Measurements from ENCODE around the gene TENT4B. TPM values are rescaled to one million over a fixed set of nuclear protein-coding genes. Genes with fewer than 3 reads are reported as not detected.
A peak's percentile ranks its signal among the peaks of the same experiment; 100 is the strongest.
"Not testable (repeated sequence)": the region's sequence is repeated elsewhere in the genome, so short reads cannot be mapped to it uniquely, and the experiment has no call there.

The TENT4B gene
- polyA plus RNA-seq (ENCODE audit: insufficient read length in 4 of 4) = 10 to 100 TPM; 14.8 to 20.4 (median 19.4) TPM

DNA sequence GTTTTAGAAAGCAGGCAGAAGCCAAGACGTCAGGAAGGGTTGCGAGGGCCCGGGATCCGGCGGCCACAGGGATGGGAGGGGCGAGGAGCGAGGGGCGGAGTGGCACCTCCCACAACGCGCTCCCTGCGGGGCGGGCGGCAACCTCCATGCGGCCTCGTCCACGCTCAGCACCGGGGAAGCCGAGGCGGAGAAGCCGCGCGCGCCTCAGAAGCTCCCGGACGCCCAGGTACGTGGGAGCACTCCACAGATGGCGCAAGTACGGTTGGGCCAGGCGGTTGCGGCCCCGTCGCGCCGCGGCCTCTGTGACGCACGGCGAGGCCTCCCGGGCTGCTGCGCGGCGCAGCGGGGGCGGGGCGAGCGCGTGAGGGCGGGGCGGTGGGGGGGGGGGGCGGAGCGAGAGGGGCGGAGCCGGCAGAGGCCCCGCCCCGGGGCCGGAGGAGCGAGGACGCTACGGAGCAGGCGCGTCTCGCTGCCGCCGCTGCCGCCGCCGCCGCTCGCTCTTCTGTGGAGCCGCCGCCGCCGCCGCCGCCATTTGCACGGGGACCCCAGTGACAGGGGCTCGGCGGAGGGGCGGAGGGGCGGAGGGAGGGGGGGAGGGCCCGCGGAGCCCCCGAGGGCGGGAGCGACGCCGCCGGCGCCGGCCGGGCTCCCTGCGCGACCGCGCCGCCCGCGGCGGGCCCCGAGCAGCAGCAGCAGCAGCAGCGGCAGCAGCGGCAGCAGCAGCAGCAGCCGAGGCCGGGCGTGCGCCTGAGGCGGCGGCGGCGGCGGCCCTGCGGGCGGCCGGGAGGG is at the start of gene TENT4B:
TENT4B (plus strand) TSS at position 500 of the 789 bp plus-strand sequence. CDS start 316 bp downstream, outside the sequence.
- DNase-seq (ENCODE audit: low read depth in 4 of 4, low spot score in 3 of 4) = peak in 3 of 4 donors; percentile 66 to 89 (median 70)

DNA sequence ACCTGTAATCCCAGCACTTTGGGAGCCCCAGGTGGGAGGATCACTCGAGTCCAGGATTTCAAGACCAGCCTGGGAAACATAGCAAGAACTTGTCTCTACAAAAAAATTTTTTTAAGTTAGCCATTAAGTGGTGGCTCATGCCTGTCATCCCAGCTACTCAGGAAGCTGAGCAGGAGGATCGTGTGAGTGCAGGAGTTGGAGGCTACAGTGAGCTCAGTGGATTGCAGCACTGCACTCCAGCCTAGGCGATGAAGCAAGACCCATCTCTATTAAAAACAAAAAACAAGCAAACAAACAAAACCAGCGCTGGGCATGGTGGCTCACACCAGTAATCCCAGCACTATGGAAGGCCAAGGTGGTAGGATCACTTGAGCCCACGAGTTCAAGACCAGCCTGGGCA is 49.3 kb upstream of the TENT4B start:
- no peak for DNase-seq (ENCODE audit: low read depth in 4 of 4, low spot score in 3 of 4)

GRCh38 chr16:50114357-50115129 is 38.6 kb upstream of the TENT4B start:
- no peak for DNase-seq (ENCODE audit: low read depth in 4 of 4, low spot score in 3 of 4)

DNA sequence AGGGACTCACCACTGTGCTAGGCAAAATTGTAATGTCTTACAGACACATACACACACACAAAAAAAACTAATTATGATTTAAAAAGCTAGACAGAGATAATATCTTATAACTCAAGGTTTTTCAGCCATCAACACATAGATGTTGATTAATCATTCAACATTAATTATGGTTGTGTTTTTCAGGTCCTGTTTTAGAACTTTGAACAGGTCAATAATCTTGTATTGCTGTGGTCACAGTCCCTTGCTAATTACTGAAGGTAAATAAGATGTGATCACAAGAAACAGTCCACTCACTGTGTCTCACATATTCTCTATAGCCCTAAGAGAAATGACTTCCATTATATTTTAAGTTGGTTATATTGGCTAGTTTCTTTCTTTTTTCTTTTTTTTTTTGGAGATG is 32.4 kb upstream of the TENT4B start:
- DNase-seq (ENCODE audit: low read depth in 4 of 4, low spot score in 3 of 4) = no peak

GRCh38 chr16:50121278-50121677 is 31.8 kb upstream of the TENT4B start:
- DNase-seq (ENCODE audit: low read depth in 4 of 4, low spot score in 3 of 4) = no peak

DNA sequence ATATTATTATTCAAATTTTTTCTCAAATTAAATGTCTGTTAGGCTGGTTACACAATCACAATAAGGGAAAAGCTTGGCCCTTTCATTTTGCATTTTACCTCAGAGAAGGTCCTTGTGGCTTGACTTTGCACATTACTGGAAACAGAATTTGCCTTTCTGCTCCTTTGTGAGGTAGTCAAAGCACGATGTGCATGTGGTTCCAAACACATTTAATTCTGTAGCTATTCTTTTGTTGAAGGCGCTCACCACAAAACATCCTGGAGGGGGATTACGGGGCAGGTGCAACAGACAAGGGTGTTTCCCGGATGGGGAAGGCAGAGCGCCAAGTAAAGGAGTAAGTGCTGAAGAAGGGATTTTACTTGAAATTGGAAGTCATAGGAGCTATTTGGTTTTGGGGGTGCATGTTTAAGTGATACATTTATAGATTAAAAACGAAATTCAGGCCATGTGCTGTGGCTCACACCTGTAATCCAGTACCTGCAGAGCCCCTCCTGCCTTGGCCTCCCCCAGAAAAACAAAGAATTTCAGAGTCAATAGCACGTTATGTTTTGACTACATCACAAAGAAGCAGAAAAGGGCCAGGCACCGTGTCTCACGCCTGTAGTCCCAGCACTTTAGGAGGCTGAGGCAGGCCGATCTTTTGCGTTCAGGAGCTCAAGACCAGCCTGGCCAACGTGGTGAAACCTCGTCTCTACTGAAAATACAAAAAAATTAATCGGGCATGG is 31.2 kb upstream of the TENT4B start:
- no peak for DNase-seq (ENCODE audit: low read depth in 4 of 4, low spot score in 3 of 4)

- no peak for DNase-seq (ENCODE audit: low read depth in 4 of 4, low spot score in 3 of 4)
Measured at GRCh38 chr16:50123417-50123816, 29.7 kb upstream of the TENT4B start.

- no peak for DNase-seq (ENCODE audit: low read depth in 4 of 4, low spot score in 3 of 4)
Measured at GRCh38 chr16:50124769-50125168, 28.3 kb upstream of the TENT4B start.

- DNase-seq (ENCODE audit: low read depth in 4 of 4, low spot score in 3 of 4) = no peak
Measured at GRCh38 chr16:50126183-50126582, 26.9 kb upstream of the TENT4B start.

DNA sequence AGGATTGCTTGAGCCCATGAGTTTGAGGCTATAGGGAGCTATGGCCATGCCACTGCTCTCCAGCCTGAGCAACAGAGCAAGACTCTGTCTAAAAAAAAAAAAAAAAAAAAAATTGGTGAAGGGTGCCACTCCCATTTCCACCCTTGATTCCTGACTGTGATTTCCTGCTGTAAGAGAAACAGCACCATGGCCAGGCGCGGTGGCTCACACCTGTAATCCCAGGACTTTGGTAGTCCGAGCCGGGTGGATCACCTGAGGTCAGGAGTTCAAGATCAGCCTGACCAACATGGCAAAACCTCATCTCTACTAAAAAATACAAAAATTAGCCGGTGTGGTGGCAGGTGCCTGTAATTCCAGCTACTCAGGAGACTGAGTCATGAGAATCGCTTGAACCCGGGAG is 20.5 kb upstream of the TENT4B start:
- not testable (repeated sequence) for DNase-seq (ENCODE audit: low read depth in 4 of 4, low spot score in 3 of 4)

- DNase-seq (ENCODE audit: low read depth in 4 of 4, low spot score in 3 of 4) = no peak
Measured at GRCh38 chr16:50133214-50133613, 19.9 kb upstream of the TENT4B start.

GRCh38 chr16:50136399-50136798 is 16.7 kb upstream of the TENT4B start:
- no peak for DNase-seq (ENCODE audit: low read depth in 4 of 4, low spot score in 3 of 4)

- DNase-seq (ENCODE audit: low read depth in 4 of 4, low spot score in 3 of 4) = no peak
Measured at GRCh38 chr16:50137268-50137667, 15.8 kb upstream of the TENT4B start.

- no peak for DNase-seq (ENCODE audit: low read depth in 4 of 4, low spot score in 3 of 4)
Measured at GRCh38 chr16:50139580-50139979, 13.5 kb upstream of the TENT4B start.

GRCh38 chr16:50144211-50144610 is 8.9 kb upstream of the TENT4B start:
- DNase-seq (ENCODE audit: low read depth in 4 of 4, low spot score in 3 of 4) = no peak

- DNase-seq (ENCODE audit: low read depth in 4 of 4, low spot score in 3 of 4) = peak in 1 of 4 donors; percentile 67
Measured at GRCh38 chr16:50146479-50147435, 6.3 kb upstream of the TENT4B start.

GRCh38 chr16:50151322-50151721 is 1.8 kb upstream of the TENT4B start:
- DNase-seq (ENCODE audit: low read depth in 4 of 4, low spot score in 3 of 4) = no peak

DNA sequence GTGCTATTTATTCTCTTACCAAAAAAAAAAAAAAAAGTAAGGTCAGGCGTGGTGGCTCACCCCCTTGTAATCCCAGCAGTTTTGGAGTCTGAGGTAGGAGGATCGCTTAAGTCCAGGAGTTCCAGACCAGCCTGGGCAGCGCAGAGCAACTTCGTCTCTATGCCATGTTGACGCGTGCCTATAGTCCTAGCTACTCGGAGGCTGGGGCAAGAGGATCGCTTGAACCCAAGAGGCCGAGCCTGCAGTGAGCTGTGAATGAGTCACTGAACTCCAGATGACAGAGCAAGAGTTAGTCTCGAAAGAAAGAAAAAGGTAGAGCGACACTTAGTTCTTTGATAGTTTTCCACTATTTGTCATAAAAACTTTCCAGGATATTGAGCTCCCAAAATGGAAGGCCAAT is 1.4 kb upstream of the TENT4B start:
- no peak for DNase-seq (ENCODE audit: low read depth in 4 of 4, low spot score in 3 of 4)

GRCh38 chr16:50152351-50152806 is 727 bp upstream of the TENT4B start:
- no peak for DNase-seq (ENCODE audit: low read depth in 4 of 4, low spot score in 3 of 4)
